ENCODE data around the gene COG2.

DNA sequence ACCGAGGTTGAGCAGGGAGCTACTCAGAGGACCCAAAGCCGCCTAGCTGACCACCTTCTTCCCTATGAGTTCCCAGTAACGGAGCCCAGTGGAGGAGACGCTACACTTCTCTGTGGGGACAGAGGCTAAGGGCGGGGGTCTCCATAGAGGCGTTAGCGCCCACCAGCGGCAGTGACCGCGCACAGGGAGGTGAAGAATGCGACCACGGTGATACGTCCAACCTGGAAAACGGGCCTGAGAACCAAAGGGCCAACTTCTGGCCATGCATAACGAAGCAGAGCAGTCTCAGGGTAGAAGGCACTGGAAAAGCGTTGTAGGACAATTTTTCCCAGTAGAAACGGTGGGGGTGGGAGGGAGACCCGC lies 400 bp upstream of the COG2 start:
- no peak for TF ChIP-seq POLR2AphosphoS5 (IDR thresholded peaks at IDR 0.05)
- TF ChIP-seq, protein P1, sequence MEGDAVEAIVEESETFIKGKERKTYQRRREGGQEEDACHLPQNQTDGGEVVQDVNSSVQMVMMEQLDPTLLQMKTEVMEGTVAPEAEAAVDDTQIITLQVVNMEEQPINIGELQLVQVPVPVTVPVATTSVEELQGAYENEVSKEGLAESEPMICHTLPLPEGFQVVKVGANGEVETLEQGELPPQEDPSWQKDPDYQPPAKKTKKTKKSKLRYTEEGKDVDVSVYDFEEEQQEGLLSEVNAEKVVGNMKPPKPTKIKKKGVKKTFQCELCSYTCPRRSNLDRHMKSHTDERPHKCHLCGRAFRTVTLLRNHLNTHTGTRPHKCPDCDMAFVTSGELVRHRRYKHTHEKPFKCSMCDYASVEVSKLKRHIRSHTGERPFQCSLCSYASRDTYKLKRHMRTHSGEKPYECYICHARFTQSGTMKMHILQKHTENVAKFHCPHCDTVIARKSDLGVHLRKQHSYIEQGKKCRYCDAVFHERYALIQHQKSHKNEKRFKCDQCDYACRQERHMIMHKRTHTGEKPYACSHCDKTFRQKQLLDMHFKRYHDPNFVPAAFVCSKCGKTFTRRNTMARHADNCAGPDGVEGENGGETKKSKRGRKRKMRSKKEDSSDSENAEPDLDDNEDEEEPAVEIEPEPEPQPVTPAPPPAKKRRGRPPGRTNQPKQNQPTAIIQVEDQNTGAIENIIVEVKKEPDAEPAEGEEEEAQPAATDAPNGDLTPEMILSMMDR (IDR thresholded peaks at IDR 0.05): no peak
